Activated CD4-positive, alpha-beta memory T cell treated with anti-CD3 and anti-CD28 coated beads for 36 hours (primary cell): ENCODE results near the gene ARHGEF4. TPM values are rescaled to one million over a fixed set of nuclear protein-coding genes. Genes with fewer than 3 reads are reported as not detected.

Experiments
- CTCF ChIA-PET: fragments of 350-600 bp; sonication (Branson Sonifier 250); formaldehyde crosslinking; loops from one replicate; lab custom pipeline; 2021; ENCODE audit warnings: antibody characterized with exemption, inconsistent platforms; lab: Charles Lee
- POLR2A ChIA-PET: fragments of 350-600 bp; sonication (Branson Sonifier 250); formaldehyde crosslinking; loops from one replicate; lab custom pipeline; 2021; ENCODE audit warnings: antibody characterized with exemption; lab: Charles Lee
- DNase-seq: peaks from one replicate; pipeline ENCODE4 v3.0.0-alpha.2; 2020
- H3K27ac Mint-ChIP-seq: one replicate; pipeline ENCODE4 v1.8.0; 2021; ENCODE audit warnings: mixed read lengths
- H3K27me3 Mint-ChIP-seq: one replicate; pipeline ENCODE4 v1.8.0; 2021; ENCODE audit warnings: mixed read lengths
- H3K36me3 Mint-ChIP-seq: one replicate; pipeline ENCODE4 v1.8.0; 2021; ENCODE audit warnings: mixed read lengths
- H3K4me1 Mint-ChIP-seq: one replicate; pipeline ENCODE4 v1.8.0; 2021; ENCODE audit warnings: low read depth, mixed read lengths
- H3K4me3 Mint-ChIP-seq: one replicate; pipeline ENCODE4 v1.8.0; 2021; ENCODE audit warnings: mild to moderate bottlenecking, mixed read lengths
- H3K9me3 Mint-ChIP-seq: one replicate; pipeline ENCODE4 v1.8.0; 2021; ENCODE audit warnings: mixed read lengths
- intact Hi-C: fragments of 100-400 bp; cut with micrococcal nuclease; formaldehyde crosslinking; loops from one replicate; pipeline ENCODE4 v1.15.1; 2023
- total RNA-seq, 2 experiments: library from RNA; stranded (reverse); gene quantifications; one replicate each; pipeline ENCODE4 v1.2.3, GENCODE V29; 2021

Gene ARHGEF4
- total RNA-seq, 2 experiments from 2014 or later = 0.52 to 0.58 TPM

DNA sequence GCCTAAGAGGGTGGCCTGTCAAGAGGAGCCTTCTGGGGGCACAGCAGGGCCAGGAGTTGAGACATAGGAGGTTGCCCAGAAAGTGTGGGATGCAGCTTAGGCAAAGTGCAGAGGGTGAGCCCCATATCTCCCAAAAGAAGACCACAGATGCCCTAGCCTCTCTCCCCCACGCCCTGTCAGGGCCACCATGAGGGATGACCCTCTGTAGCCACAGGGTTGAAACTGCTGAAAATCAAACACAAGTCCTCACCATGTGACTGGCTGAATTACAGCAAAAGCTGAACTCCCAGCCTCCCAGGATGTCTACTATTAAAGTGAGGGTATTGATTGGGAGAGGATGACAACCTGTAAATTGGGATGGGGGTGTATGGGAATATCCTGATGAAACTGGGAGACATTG is 37.4 kb upstream of the ARHGEF4 start:
- intact Hi-C loops = loop anchor here (2.0 to 5.0 kb wide), 2 partner anchors 38 to 72 kb away; partner anchors contain the start of genes ARHGEF4 and GPR148
- ChIA-PET CTCF (interaction anchor here (0.6 to 7.3 kb wide), 8 partner anchors 25 to 121 kb away, joined by 3 to 246 read pairs (median 15); partner anchors contain the start of gene ARHGEF4), POLR2A (interaction anchor here (2.2 kb wide), 1 partner anchor 25 kb away, joined by 7 read pairs; no protein-coding TSS in a partner anchor)
- Mint-ChIP-seq H3K4me1 (peaks cover 3% of the 10 kb centered on the region), H3K9me3 (no peaks in the 10 kb centered on the region), H3K27me3 (no peaks in the 10 kb centered on the region), H3K36me3 (no peaks in the 10 kb centered on the region), H3K27ac (no peak overlapping the region), H3K4me3 (no peak overlapping the region)
- no peak for DNase-seq

DNA sequence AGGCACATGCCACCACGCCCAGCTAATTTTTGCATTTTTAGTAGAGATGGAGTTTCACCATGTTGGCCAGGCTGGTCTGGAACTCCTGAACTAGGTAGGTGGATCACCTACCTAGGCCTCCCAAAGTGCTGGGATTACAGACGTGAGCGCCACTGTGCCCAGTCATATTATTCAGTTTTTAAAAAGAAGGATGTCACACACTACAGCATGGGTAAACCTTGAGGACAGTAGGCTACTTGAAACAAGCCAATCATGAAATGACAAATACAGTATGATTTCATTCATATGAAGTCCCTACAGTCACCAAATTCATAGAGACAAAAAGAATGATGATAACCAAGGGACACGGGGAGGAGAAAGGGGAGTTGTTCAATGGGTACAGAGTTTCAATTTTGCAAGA is 31.1 kb upstream of the ARHGEF4 start:
- Mint-ChIP-seq H3K27me3 (peaks cover 5% of the 10 kb centered on the region), H3K4me1 (peaks cover 13% of the 10 kb centered on the region), H3K9me3 (no peaks in the 10 kb centered on the region), H3K36me3 (no peaks in the 10 kb centered on the region), H3K4me3 (no peak overlapping the region), H3K27ac (no peak overlapping the region)
- CTCF ChIA-PET = no interaction called here
- intact Hi-C loops = no loop called here
- POLR2A ChIA-PET = no interaction called here
- no peak for DNase-seq

DNA sequence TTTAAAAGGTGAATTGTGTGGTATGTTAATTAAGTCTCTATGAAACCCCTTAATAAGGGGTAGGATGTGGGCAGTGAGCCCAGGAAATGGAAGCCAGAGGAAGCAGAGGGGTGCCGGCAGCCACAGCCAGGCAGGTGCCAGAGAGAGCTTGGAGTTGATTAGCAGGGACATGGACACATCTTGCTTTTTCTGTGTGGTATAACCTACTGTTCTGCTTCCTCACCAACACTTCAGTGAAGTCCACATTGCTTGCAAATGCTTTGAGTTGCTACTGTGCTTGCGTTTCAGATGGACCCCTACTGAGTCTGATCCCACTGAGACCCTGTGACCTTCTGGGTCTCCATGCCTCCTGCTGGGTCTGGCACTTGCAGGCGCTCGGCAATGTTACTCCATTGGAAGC is 30.3 kb upstream of the ARHGEF4 start:
- intact Hi-C loops = no loop called here
- DNase-seq = no peak
- Mint-ChIP-seq H3K27me3 (peaks cover 5% of the 10 kb centered on the region), H3K4me1 (peaks cover 13% of the 10 kb centered on the region), H3K4me3 (no peak overlapping the region), H3K9me3 (no peaks in the 10 kb centered on the region), H3K36me3 (no peaks in the 10 kb centered on the region), H3K27ac (no peak overlapping the region)
- ChIA-PET POLR2A (no interaction called here), CTCF (interaction anchor here (1.2 kb wide), 1 partner anchor 9 kb away, joined by 4 read pairs; no protein-coding TSS in a partner anchor)

GRCh38 chr2:130807659-130808385 is 28.9 kb upstream of the ARHGEF4 start:
- Mint-ChIP-seq H3K27ac (no peak overlapping the region), H3K27me3 (peaks cover 5% of the 10 kb centered on the region), H3K4me1 (peaks cover 13% of the 10 kb centered on the region), H3K4me3 (no peak overlapping the region), H3K9me3 (no peaks in the 10 kb centered on the region), H3K36me3 (no peaks in the 10 kb centered on the region)
- intact Hi-C loops = no loop called here
- ChIA-PET POLR2A (no interaction called here), CTCF (no interaction called here)
- DNase-seq = no peak

GRCh38 chr2:130808482-130809268 is 28.0 kb upstream of the ARHGEF4 start:
- Mint-ChIP-seq H3K4me1 (peaks cover 13% of the 10 kb centered on the region), H3K36me3 (no peaks in the 10 kb centered on the region), H3K27me3 (peaks cover 5% of the 10 kb centered on the region), H3K27ac (no peak overlapping the region), H3K4me3 (no peak overlapping the region), H3K9me3 (no peaks in the 10 kb centered on the region)
- POLR2A ChIA-PET = no interaction called here
- DNase-seq = no peak
- intact Hi-C loops = no loop called here
- CTCF ChIA-PET = interaction anchor here (1.8 kb wide), 1 partner anchor 11 kb away, joined by 4 read pairs; no protein-coding TSS in a partner anchor

- DNase-seq = no peak
- no peak overlapping the region for H3K4me3 Mint-ChIP-seq
- H3K36me3 Mint-ChIP-seq = no peaks in the 10 kb centered on the region
- H3K9me3 Mint-ChIP-seq = no peaks in the 10 kb centered on the region
- ChIA-PET POLR2A (no interaction called here), CTCF (interaction anchor here (1.3 to 1.8 kb wide), 2 partner anchors 13 kb away, joined by 3 to 4 read pairs; no protein-coding TSS in a partner anchor)
- peaks cover 10% of the 10 kb centered on the region for H3K4me1 Mint-ChIP-seq
- H3K27me3 Mint-ChIP-seq = peaks cover 5% of the 10 kb centered on the region
- H3K27ac Mint-ChIP-seq = no peak overlapping the region
- intact Hi-C loops = no loop called here
Measured at GRCh38 chr2:130810490-130810889, 26.2 kb upstream of the ARHGEF4 start.

- CTCF ChIA-PET = no interaction called here
- H3K36me3 Mint-ChIP-seq = no peaks in the 10 kb centered on the region
- POLR2A ChIA-PET = no interaction called here
Measured at GRCh38 chr2:130813722-130814121, 23.0 kb upstream of the ARHGEF4 start.

DNA sequence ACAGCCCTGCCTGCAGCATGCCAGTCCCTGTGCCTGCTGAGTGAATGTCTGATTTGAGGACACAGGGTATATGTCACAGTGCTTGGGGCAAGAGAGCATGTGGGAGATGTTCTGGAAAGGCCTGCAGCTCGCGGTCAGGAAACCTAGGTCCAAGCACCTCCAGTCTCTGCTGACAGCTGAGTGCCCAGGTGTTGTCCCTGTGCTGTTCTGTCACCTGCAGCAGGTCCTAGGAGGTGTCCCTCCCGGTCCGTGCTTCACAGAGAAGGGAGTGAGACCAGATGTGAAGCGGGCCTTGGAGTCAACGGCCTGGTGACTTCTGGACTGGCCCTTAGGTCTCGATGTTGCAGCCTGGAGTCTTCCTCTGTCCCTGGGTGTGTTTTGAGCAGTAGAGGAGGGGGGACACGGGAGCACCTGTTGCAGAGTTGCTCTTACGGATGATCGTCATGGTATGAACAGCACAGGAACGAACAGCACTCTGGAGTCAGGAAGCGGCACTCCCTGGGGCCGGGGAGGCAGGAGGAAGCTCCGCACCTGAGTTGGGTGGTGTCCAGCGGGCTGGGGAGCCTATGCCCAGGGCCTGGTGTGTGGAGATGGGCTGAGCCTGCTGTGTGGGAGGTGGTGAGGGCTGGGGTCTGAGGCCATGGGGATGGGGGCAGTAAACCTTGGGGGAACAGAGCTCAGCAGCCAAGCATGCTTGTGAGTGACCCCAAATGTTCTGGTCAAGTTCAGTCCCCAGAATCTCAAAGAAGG is 21.6 kb upstream of the ARHGEF4 start:
- ChIA-PET CTCF (no interaction called here), POLR2A (no interaction called here)
- no peaks in the 10 kb centered on the region for H3K36me3 Mint-ChIP-seq
- no peak overlapping the region for H3K27ac Mint-ChIP-seq
- no peaks in the 10 kb centered on the region for H3K4me1 Mint-ChIP-seq
- no peaks in the 10 kb centered on the region for H3K9me3 Mint-ChIP-seq
- peak; percentile 3 for DNase-seq
- no peak overlapping the region for H3K4me3 Mint-ChIP-seq
- intact Hi-C loops = no loop called here
- peaks cover 3% of the 10 kb centered on the region for H3K27me3 Mint-ChIP-seq

More at GRCh38 chr2:130813722-130814121, 23.0 kb upstream of the ARHGEF4 start:
- intact Hi-C loops = no loop called here
- Mint-ChIP-seq H3K27ac (no peak overlapping the region), H3K4me3 (no peak overlapping the region), H3K27me3 (peaks cover 3% of the 10 kb centered on the region), H3K4me1 (no peaks in the 10 kb centered on the region), H3K9me3 (no peaks in the 10 kb centered on the region)
- no peak for DNase-seq

GRCh38 chr2:130818809-130819208 is 17.9 kb upstream of the ARHGEF4 start:
- DNase-seq = no peak
- peaks cover 2% of the 10 kb centered on the region for H3K27me3 Mint-ChIP-seq
- ChIA-PET CTCF (interaction anchor here (1.0 to 2.1 kb wide), 3 partner anchors 20 to 55 kb away, joined by 3 to 8 read pairs (median 4); no protein-coding TSS in a partner anchor), POLR2A (no interaction called here)
- H3K27ac Mint-ChIP-seq = no peak overlapping the region
- H3K9me3 Mint-ChIP-seq = no peaks in the 10 kb centered on the region
- no peaks in the 10 kb centered on the region for H3K36me3 Mint-ChIP-seq
- H3K4me3 Mint-ChIP-seq = no peak overlapping the region
- intact Hi-C loops = no loop called here
- peaks cover 5% of the 10 kb centered on the region for H3K4me1 Mint-ChIP-seq

DNA sequence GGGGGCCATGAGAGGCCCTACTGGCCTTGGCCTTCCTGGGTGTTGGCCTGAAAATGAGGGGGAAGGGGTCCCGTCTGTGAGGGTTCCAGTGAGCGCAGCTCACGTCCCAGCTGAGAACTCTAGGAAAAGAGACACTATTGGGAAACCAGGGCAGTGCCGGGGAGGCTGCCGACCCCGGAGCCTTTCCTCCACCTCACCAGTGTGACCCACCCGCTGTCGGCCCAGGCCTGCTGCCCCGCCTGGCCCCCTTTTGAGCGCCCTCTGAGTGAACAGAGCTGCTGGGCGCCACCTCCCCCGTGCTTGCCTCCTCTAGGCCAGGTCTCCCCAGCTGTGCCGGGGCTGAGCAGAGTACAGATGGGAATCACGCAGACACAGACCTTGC is 17.5 kb upstream of the ARHGEF4 start:
- H3K27me3 Mint-ChIP-seq = peaks cover 2% of the 10 kb centered on the region
- peaks cover 9% of the 10 kb centered on the region for H3K4me1 Mint-ChIP-seq
- no peak overlapping the region for H3K4me3 Mint-ChIP-seq
- ChIA-PET CTCF (interaction anchor here (1.0 to 2.1 kb wide), 3 partner anchors 21 to 54 kb away, joined by 3 to 8 read pairs (median 4); no protein-coding TSS in a partner anchor), POLR2A (no interaction called here)
- no peaks in the 10 kb centered on the region for H3K9me3 Mint-ChIP-seq
- intact Hi-C loops = no loop called here
- DNase-seq = no peak
- H3K36me3 Mint-ChIP-seq = no peaks in the 10 kb centered on the region
- no peak overlapping the region for H3K27ac Mint-ChIP-seq

GRCh38 chr2:130819608-130820278 is 17.0 kb upstream of the ARHGEF4 start:
- DNase-seq = no peak
- H3K36me3 Mint-ChIP-seq = no peaks in the 10 kb centered on the region
- ChIA-PET POLR2A (no interaction called here), CTCF (interaction anchor here (0.9 to 2.1 kb wide), 3 partner anchors 22 to 54 kb away, joined by 4 to 8 read pairs (median 4); no protein-coding TSS in a partner anchor)
- no peak overlapping the region for H3K27ac Mint-ChIP-seq
- H3K4me3 Mint-ChIP-seq = no peak overlapping the region
- peaks cover 14% of the 10 kb centered on the region for H3K4me1 Mint-ChIP-seq
- intact Hi-C loops = loop anchor here (5.0 to 10.0 kb wide), 3 partner anchors 273 to 675 kb away; partner anchors contain the start of genes FAM168B, IMP4 and MZT2A
- H3K27me3 Mint-ChIP-seq = peaks cover 2% of the 10 kb centered on the region
- H3K9me3 Mint-ChIP-seq = no peaks in the 10 kb centered on the region
